CD14-positive monocyte (primary cell): ENCODE results near the gene PABPC4L. TPM values are rescaled to one million over a fixed set of nuclear protein-coding genes. Genes with fewer than 3 reads are reported as not detected.

Source experiments
- DNase-seq, 3 donors: peaks; one replicate each; pipeline ENCODE4 v3.0.0-alpha.2; 2011 to 2022
- H2AFZ ChIP-seq: 2 replicates; pipeline ENCODE4 v1.6.0; 2012; ENCODE audit warnings: mild to moderate bottlenecking, low read depth, low read length, inconsistent platforms; ENCODE audit not compliant: insufficient read depth, poor library complexity, severe bottlenecking
- H3K27ac ChIP-seq, 2 donors: 1 replicate in 1 of 2; 2 replicates in 1 of 2; pipeline ENCODE4 v1.5.1; 2012 to 2013; ENCODE audit warnings: low read length in 2 of 2, control low read depth in 1 of 2, inconsistent platforms in 1 of 2, low read depth in 1 of 2, mild to moderate bottlenecking in 1 of 2
- H3K27me3 ChIP-seq, 2 donors: one replicate each; pipeline versions ENCODE4 v1.6.0 to v1.6.1; 2011 to 2013; ENCODE audit warnings: low read length in 2 of 2; ENCODE audit not compliant: control insufficient read depth in 2 of 2, insufficient read depth in 2 of 2
- H3K36me3 ChIP-seq, 2 donors: replicated peaks in 1 of 2; 1 replicate in 1 of 2; 2 replicates in 1 of 2; pipeline versions ENCODE4 v1.5.1 to v1.6.1; 2012 to 2013; ENCODE audit warnings: low read length in 2 of 2, control low read depth in 1 of 2, inconsistent platforms in 1 of 2, mild to moderate bottlenecking in 1 of 2; ENCODE audit not compliant: insufficient read depth in 2 of 2, control insufficient read depth in 1 of 2
- H3K4me1 ChIP-seq, 2 donors: 1 replicate in 1 of 2; 2 replicates in 1 of 2; pipeline versions ENCODE4 v1.5.1 to v1.6.1; 2012 to 2013; ENCODE audit warnings: low read length in 2 of 2, control low read depth in 1 of 2, inconsistent platforms in 1 of 2, mild to moderate bottlenecking in 1 of 2, moderate library complexity in 1 of 2; ENCODE audit not compliant: insufficient read depth in 2 of 2, control insufficient read depth in 1 of 2
- H3K4me2 ChIP-seq: replicated peaks from 2 replicates; pipeline ENCODE3; 2012; ENCODE audit warnings: low read length, moderate library complexity, mild to moderate bottlenecking; ENCODE audit not compliant: poor library complexity, severe bottlenecking; ENCODE audit errors: extremely low read depth
- H3K4me3 ChIP-seq, 3 experiments: fragments of 200-600 bp in 1 of 3; sonication (generic) in 1 of 3; replicated peaks in 1 of 3; 1 replicate in 2 of 3; 2 replicates in 1 of 3; pipeline ENCODE4 v1.5.1; 2011 to 2013; ENCODE audit warnings: low read length in 3 of 3, mild to moderate bottlenecking in 3 of 3, control low read depth in 2 of 3, low read depth in 2 of 3, inconsistent platforms in 1 of 3, moderate library complexity in 1 of 3
- H3K79me2 ChIP-seq: 2 replicates; pipeline ENCODE4 v1.6.0; 2012; ENCODE audit warnings: mild to moderate bottlenecking, control low read depth, inconsistent platforms, low read length, moderate library complexity; ENCODE audit not compliant: insufficient read depth
- H3K9ac ChIP-seq: 2 replicates; pipeline ENCODE4 v1.6.0; 2017; ENCODE audit warnings: low read length, mild to moderate bottlenecking; ENCODE audit not compliant: insufficient read depth, poor library complexity, severe bottlenecking
- H3K9me3 ChIP-seq, 2 donors: replicated peaks in 1 of 2; 1 replicate in 1 of 2; 2 replicates in 1 of 2; pipeline versions ENCODE4 v1.5.1 to v1.6.1; 2012 to 2013; ENCODE audit warnings: low read length in 2 of 2, control low read depth in 1 of 2; ENCODE audit not compliant: control insufficient read depth in 1 of 2, insufficient read depth in 1 of 2
- H4K20me1 ChIP-seq: 2 replicates; pipeline ENCODE4 v1.6.0; 2012; ENCODE audit warnings: mild to moderate bottlenecking, low read length, control low read depth, moderate library complexity; ENCODE audit not compliant: insufficient read depth
- H3K27ac Mint-ChIP-seq, 7 donors: one replicate each; pipeline ENCODE4 v1.8.0; 2020; ENCODE audit warnings: mild to moderate bottlenecking in 7 of 7, mixed read lengths in 7 of 7, moderate library complexity in 6 of 7, inconsistent platforms in 2 of 7
- H3K27me3 Mint-ChIP-seq, 3 donors: one replicate each; pipeline ENCODE4 v1.8.0; 2021 to 2022; ENCODE audit warnings: low read depth in 3 of 3, mild to moderate bottlenecking in 3 of 3, mixed read lengths in 3 of 3, moderate library complexity in 3 of 3, inconsistent platforms in 1 of 3
- H3K36me3 Mint-ChIP-seq, 2 donors: one replicate each; pipeline ENCODE4 v1.8.0; 2020; ENCODE audit warnings: mixed read lengths in 2 of 2, inconsistent platforms in 1 of 2, mild to moderate bottlenecking in 1 of 2
- H3K4me1 Mint-ChIP-seq: one replicate; pipeline ENCODE4 v1.8.0; 2020; ENCODE audit warnings: mild to moderate bottlenecking, mixed read lengths
- H3K4me3 Mint-ChIP-seq, 2 donors: one replicate each; pipeline ENCODE4 v1.8.0; 2020; ENCODE audit warnings: mild to moderate bottlenecking in 2 of 2, mixed read lengths in 2 of 2, moderate library complexity in 1 of 2
- H3K9me3 Mint-ChIP-seq, 7 donors: one replicate each; pipeline ENCODE4 v1.8.0; 2020 to 2022; ENCODE audit warnings: mixed read lengths in 7 of 7, mild to moderate bottlenecking in 6 of 7, moderate library complexity in 6 of 7, inconsistent platforms in 2 of 7
- CTCF ChIP-seq: fragments of 200-600 bp; IDR thresholded peaks from one replicate; pipeline ENCODE4 v1.8.0; 2022; ENCODE audit warnings: antibody characterized with exemption, mild to moderate bottlenecking
- WGBS: methylation state at CpG from one replicate; pipeline ENCODE4 v1.1.5; 2013; ENCODE audit warnings: missing lambda C conversion rate; ENCODE audit not compliant: insufficient coverage; 5-methylcytosine and 5-hydroxymethylcytosine counted together
- intact Hi-C, 2 donors: fragments of 100-400 bp; cut with micrococcal nuclease; formaldehyde crosslinking; loops; one replicate each; pipeline versions ENCODE4 v1.15.0 to v1.15.1; 2023
- polyA plus RNA-seq, 3 donors: library from polyadenylated mRNA; depleted of rRNA in 1 of 3; unstranded in 2 of 3; stranded (reverse) in 1 of 3; fragments of 300-500 nt in 2 of 3; fragments of >200 nt in 1 of 3; fragmentation: Illumina TruSeq in 2 of 3; gene quantifications; 1 replicate in 2 of 3; 2 replicates in 1 of 3; pipeline ENCODE4 v1.2.3, GENCODE V29; 2012 to 2021

The PABPC4L gene
- polyA plus RNA-seq, 3 donors = not detected

GRCh38 chr4:134160211-134160610 is 41.4 kb downstream of the PABPC4L start:
- no CpG with 5 or more reads among the region's 2 CpGs for whole genome bisulfite sequencing
- no peak for DNase-seq

GRCh38 chr4:134154097-134154496 is 47.5 kb downstream of the PABPC4L start:
- H3K36me3 ChIP-seq = no peaks in the 10 kb centered on the region
- TF ChIP-seq CTCF = no peak
- H3K27me3 ChIP-seq = no peaks in the 10 kb centered on the region
- Mint-ChIP-seq H3K36me3 (no peaks in the 10 kb centered on the region), H3K4me3 (no peak overlapping the region), H3K27ac (no peak overlapping the region), H3K27me3 (no peaks in the 10 kb centered on the region), H3K4me1 (no peaks in the 10 kb centered on the region), H3K9me3 (peaks cover 0 to 1% (median 0%) of the 10 kb centered on the region in 7 donors)
- no peak overlapping the region for H3K27ac ChIP-seq
- H3K79me2 ChIP-seq = no peaks in the 10 kb centered on the region
- H4K20me1 ChIP-seq = no peaks in the 10 kb centered on the region
- H3K4me2 ChIP-seq = no peak overlapping the region
- DNase-seq = no peak
- no peak overlapping the region for H3K9ac ChIP-seq
- H3K4me3 ChIP-seq = no peak overlapping the region
- no peaks in the 10 kb centered on the region for H3K4me1 ChIP-seq
- no peak overlapping the region for H2AFZ ChIP-seq
- no peaks in the 10 kb centered on the region for H3K9me3 ChIP-seq
- intact Hi-C loops = no loop called here
- WGBS = no CpG with 5 or more reads among the region's 4 CpGs

More at GRCh38 chr4:134160211-134160610, 41.4 kb downstream of the PABPC4L start:
- no peak overlapping the region for H3K4me2 ChIP-seq
- H3K27ac ChIP-seq = no peak overlapping the region
- H3K4me1 ChIP-seq = no peaks in the 10 kb centered on the region
- no peak overlapping the region for H3K4me3 ChIP-seq
- H4K20me1 ChIP-seq = no peaks in the 10 kb centered on the region
- H3K27me3 ChIP-seq = no peaks in the 10 kb centered on the region
- Mint-ChIP-seq H3K27ac (no peak overlapping the region), H3K36me3 (no peaks in the 10 kb centered on the region), H3K4me3 (no peak overlapping the region), H3K4me1 (no peaks in the 10 kb centered on the region), H3K9me3 (peaks cover 1 to 6% (median 3%) of the 10 kb centered on the region in 7 donors), H3K27me3 (no peaks in the 10 kb centered on the region)
- H2AFZ ChIP-seq = no peak overlapping the region
- H3K9me3 ChIP-seq = peaks cover 3 to 4% of the 10 kb centered on the region in 2 donors
- H3K9ac ChIP-seq = no peak overlapping the region
- H3K79me2 ChIP-seq = no peaks in the 10 kb centered on the region
- TF ChIP-seq CTCF = no peak
- no peaks in the 10 kb centered on the region for H3K36me3 ChIP-seq
- intact Hi-C loops = no loop called here
